Dermis microvascular lymphatic vessel endothelial cell (primary cell): ENCODE data around the gene ALKBH4. TPM values are rescaled to one million over a fixed set of nuclear protein-coding genes. Genes with fewer than 3 reads are reported as not detected.
"Not testable (repeated sequence)": the region's sequence is repeated elsewhere in the genome, so short reads cannot be mapped to it uniquely, and the experiment has no call there.

ENCODE experiments used
- DNase-seq, 2 donors: peaks; one replicate each; pipeline versions ENCODE4 v3.0.0 to v3.0.0-alpha.2; 2010; ENCODE audit warnings: low read depth in 2 of 2
- total RNA-seq: library from RNA; depleted of rRNA; stranded (reverse); fragments of >200 nt; gene quantifications from 2 replicates; pipeline ENCODE4 v1.2.1, GENCODE V29; 2014

The ALKBH4 gene
- total RNA-seq, 1 donor from 2014 or later, result 8.1 TPM

GRCh38 chr7:102455596-102455995, 9.1 kb downstream of the ALKBH4 start:
- DNase-seq, result no peak

GRCh38 chr7:102454932-102455331, 9.7 kb downstream of the ALKBH4 start:
- DNase-seq, result not testable (repeated sequence)

- DNase-seq, result no peak
Observed at GRCh38 chr7:102454468-102454867, 10.2 kb downstream of the ALKBH4 start.

GRCh38 chr7:102453319-102453718, 11.3 kb downstream of the ALKBH4 start:
- no peak for DNase-seq

- no peak for DNase-seq
Observed at GRCh38 chr7:102452451-102452850, 12.2 kb downstream of the ALKBH4 start.

- DNase-seq, result peak in 1 of 2 donors; percentile 48
Observed at GRCh38 chr7:102451371-102452054, 13.2 kb downstream of the ALKBH4 start.

GRCh38 chr7:102450242-102450641, 14.4 kb downstream of the ALKBH4 start:
- peak in 1 of 2 donors; percentile 25 for DNase-seq

- no peak for DNase-seq
Observed at GRCh38 chr7:102449136-102449535, 15.5 kb downstream of the ALKBH4 start.

- no peak for DNase-seq
Observed at GRCh38 chr7:102447311-102447710, 17.4 kb downstream of the ALKBH4 start.

- DNase-seq, result no peak
Observed at GRCh38 chr7:102446387-102447156, 18.1 kb downstream of the ALKBH4 start.

GRCh38 chr7:102445674-102446071, 19.0 kb downstream of the ALKBH4 start:
- no peak for DNase-seq

- DNase-seq, result no peak
Observed at GRCh38 chr7:102444961-102445673, 19.5 kb downstream of the ALKBH4 start.

GRCh38 chr7:102439963-102440795, 24.5 kb downstream of the ALKBH4 start:
- peak; percentile 37 to 95 for DNase-seq

- DNase-seq, result no peak
Observed at GRCh38 chr7:102436118-102436517, 28.5 kb downstream of the ALKBH4 start.

GRCh38 chr7:102434039-102434486, 30.6 kb downstream of the ALKBH4 start:
- no peak for DNase-seq

GRCh38 chr7:102433219-102434038, 31.2 kb downstream of the ALKBH4 start, which contains the start of gene ORAI2:
Gene ORAI2 (plus strand): TSS chr7:102433575. CDS start chr7:102438957, 5,382 bp downstream.
- DNase-seq, result peak; percentile 36 to 75

- no peak for DNase-seq
Observed at GRCh38 chr7:102432442-102433218, 32.0 kb downstream of the ALKBH4 start.

GRCh38 chr7:102431617-102432298, 32.9 kb downstream of the ALKBH4 start:
- peak; percentile 31 to 45 for DNase-seq
